ENCODE measurements around the gene PRKCQ. TPM values are rescaled to one million over a fixed set of nuclear protein-coding genes. Genes with fewer than 3 reads are reported as not detected.
A peak's percentile ranks its signal among the peaks of the same experiment; 100 is the strongest.

PRKCQ gene
- total RNA-seq, 1 experiment from 2014 or later: 12.1 TPM

DNA sequence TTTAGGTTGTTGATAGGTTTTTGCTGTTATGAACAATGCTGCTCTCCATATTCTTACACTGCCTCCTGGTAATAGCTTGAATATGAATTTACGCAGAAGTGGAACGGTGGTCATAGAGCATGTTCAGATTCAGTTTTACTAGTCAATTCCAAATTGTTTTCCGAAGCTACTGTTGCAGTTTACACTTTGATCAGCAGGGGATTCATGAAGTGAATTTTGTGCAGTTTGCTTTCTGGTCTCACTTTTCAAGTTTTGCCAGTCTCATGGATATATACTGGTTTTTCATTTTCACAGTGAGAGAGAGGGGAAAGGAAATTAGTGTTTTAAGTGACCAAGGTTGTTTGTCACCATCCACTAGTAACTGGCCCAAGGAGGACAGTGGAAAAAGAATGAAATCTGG is 171.3 kb downstream of the PRKCQ start:
- H2AK5ac ChIP-seq (ENCODE audit: insufficient read length, low read length): no peak overlapping the region
- no peak overlapping the region for H3K4me2 ChIP-seq (ENCODE audit: insufficient read depth, insufficient read length, low read length)
- no peak overlapping the region for H3K14ac ChIP-seq (ENCODE audit: insufficient read depth, low read length)
- H2BK5ac ChIP-seq (ENCODE audit: insufficient read length, low read length): no peak overlapping the region
- H3K56ac ChIP-seq (ENCODE audit: insufficient read length, low read depth, low read length): no peak overlapping the region
- no peaks in the 10 kb centered on the region for H3K27me3 ChIP-seq (ENCODE audit: insufficient read depth, low read length)
- H3K23ac ChIP-seq (ENCODE audit: insufficient read length, low read depth, low read length): no peak overlapping the region
- no CpG with 5 or more reads among the region's 3 CpGs for WGBS (ENCODE audit: extremely low coverage, insufficient read length, low lambda C conversion rate)
- H4K91ac ChIP-seq (ENCODE audit: insufficient read length, low read depth, low read length): no peak overlapping the region
- H3K4me1 ChIP-seq (ENCODE audit: insufficient read depth, low read length): no peaks in the 10 kb centered on the region; the same call in 1 of the 2 replicates
- Mint-ChIP-seq H3K4me3 (no peak overlapping the region), H3K36me3 (ENCODE audit: insufficient read depth in 1 of 3, low read depth in 3 of 3) (no peaks in the 10 kb centered on the region), H3K9me3 (no peaks in the 10 kb centered on the region), H3K27ac (no peak overlapping the region), H3K27me3 (ENCODE audit: low read depth) (peaks cover 1% of the 10 kb centered on the region; the same call in 1 of the 2 replicates), H3K4me1 (peaks cover 7% of the 10 kb centered on the region in 2 experiments)
- H3K18ac ChIP-seq (ENCODE audit: insufficient read length, low read depth, low read length): no peak overlapping the region
- no peaks in the 10 kb centered on the region for H3K79me2 ChIP-seq (ENCODE audit: insufficient read depth, low read length)
- no peak overlapping the region for H2AFZ ChIP-seq (ENCODE audit: low read length)
- H2BK15ac ChIP-seq (ENCODE audit: low read depth, low read length): no peak overlapping the region
- H4K5ac ChIP-seq (ENCODE audit: insufficient read length, low read depth, low read length): no peak overlapping the region
- no peaks in the 10 kb centered on the region for H3K23me2 ChIP-seq (ENCODE audit: insufficient read length, low read depth, low read length, poor library complexity, severe bottlenecking)
- H3K27ac ChIP-seq (ENCODE audit: insufficient read length, low read depth, low read length): no peak overlapping the region
- DNase-seq: no peak
- no peak overlapping the region for H2BK20ac ChIP-seq (ENCODE audit: low read depth, low read length, poor library complexity, severe bottlenecking)
- H4K8ac ChIP-seq (replicated peaks; ENCODE audit: insufficient read length, low read depth, low read length): no peak overlapping the region
- no peaks in the 10 kb centered on the region for H3K9me3 ChIP-seq (ENCODE audit: control insufficient read depth, low read depth, low read length)
- TF ChIP-seq, protein P1, sequence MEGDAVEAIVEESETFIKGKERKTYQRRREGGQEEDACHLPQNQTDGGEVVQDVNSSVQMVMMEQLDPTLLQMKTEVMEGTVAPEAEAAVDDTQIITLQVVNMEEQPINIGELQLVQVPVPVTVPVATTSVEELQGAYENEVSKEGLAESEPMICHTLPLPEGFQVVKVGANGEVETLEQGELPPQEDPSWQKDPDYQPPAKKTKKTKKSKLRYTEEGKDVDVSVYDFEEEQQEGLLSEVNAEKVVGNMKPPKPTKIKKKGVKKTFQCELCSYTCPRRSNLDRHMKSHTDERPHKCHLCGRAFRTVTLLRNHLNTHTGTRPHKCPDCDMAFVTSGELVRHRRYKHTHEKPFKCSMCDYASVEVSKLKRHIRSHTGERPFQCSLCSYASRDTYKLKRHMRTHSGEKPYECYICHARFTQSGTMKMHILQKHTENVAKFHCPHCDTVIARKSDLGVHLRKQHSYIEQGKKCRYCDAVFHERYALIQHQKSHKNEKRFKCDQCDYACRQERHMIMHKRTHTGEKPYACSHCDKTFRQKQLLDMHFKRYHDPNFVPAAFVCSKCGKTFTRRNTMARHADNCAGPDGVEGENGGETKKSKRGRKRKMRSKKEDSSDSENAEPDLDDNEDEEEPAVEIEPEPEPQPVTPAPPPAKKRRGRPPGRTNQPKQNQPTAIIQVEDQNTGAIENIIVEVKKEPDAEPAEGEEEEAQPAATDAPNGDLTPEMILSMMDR (conservative IDR thresholded peaks at IDR 0.05): peak; percentile 37; the same call in 2 of the 3 replicates
- H4K20me1 ChIP-seq (ENCODE audit: control insufficient read depth, insufficient read depth, insufficient read length): peaks cover 3% of the 10 kb centered on the region
- no peak overlapping the region for H2BK12ac ChIP-seq (ENCODE audit: insufficient read length, low read depth, low read length)
- no peak overlapping the region for H3T11ph ChIP-seq (ENCODE audit: low read length)
- H3K79me1 ChIP-seq (ENCODE audit: insufficient read depth, low read depth, low read length, poor library complexity, severe bottlenecking): no peaks in the 10 kb centered on the region
- no peak overlapping the region for H3K9ac ChIP-seq (ENCODE audit: extremely low read depth, insufficient read length, low read length)
- no peak overlapping the region for H3K4ac ChIP-seq (ENCODE audit: low read depth, low read length)
- no peak overlapping the region for H2BK120ac ChIP-seq (ENCODE audit: low read depth, low read length, poor library complexity, severe bottlenecking)
